ENCODE measurements around the gene RAI14. TPM values are rescaled to one million over a fixed set of nuclear protein-coding genes. Genes with fewer than 3 reads are reported as not detected.

RAI14 gene
- total RNA-seq, result 177 to 287 TPM (median 260 TPM) in 3 replicates
- long read RNA-seq, full-length matches to known transcripts, result 192 of 237 reads
- long read RNA-seq, partial matches to known transcripts, result 22 of 237 reads
- long read RNA-seq, other reads (novel, unspliced or antisense), result 23 of 237 reads

- no peaks in the 10 kb centered on the region for H3K9me3 Mint-ChIP-seq (ENCODE audit: low read depth)
- H3K36me3 Mint-ChIP-seq (ENCODE audit: low read depth), result peaks cover 3% of the 10 kb centered on the region
- peaks cover 69% of the 10 kb centered on the region for H3K4me1 Mint-ChIP-seq (ENCODE audit: low read depth)
- TF ChIP-seq CTCF (IDR thresholded peaks at IDR 0.05), result peak; percentile 52
- DNase-seq (ENCODE audit: low spot score), result peak; percentile 92
- H3K4me3 Mint-ChIP-seq (ENCODE audit: unreplicated experiment), result peak within 1 kb of the TSS; percentile 94
- peak within 1 kb of the TSS; percentile 93 for H3K27ac Mint-ChIP-seq (ENCODE audit: unreplicated experiment)
- H3K27me3 Mint-ChIP-seq (ENCODE audit: low read depth), result no peaks in the 10 kb centered on the region
Observed at GRCh38 chr5:34656001-34656699, at the start of gene RAI14. TSS of gene RAI14 (plus strand) at chr5:34656328. CDS start at chr5:34686920, 30,592 bp downstream.

- Mint-ChIP-seq H3K36me3 (ENCODE audit: low read depth) (no peaks in the 10 kb centered on the region), H3K27me3 (ENCODE audit: low read depth) (no peaks in the 10 kb centered on the region), H3K4me1 (ENCODE audit: low read depth) (peaks cover 40% of the 10 kb centered on the region), H3K27ac (ENCODE audit: unreplicated experiment) (peak overlapping the region; percentile 97), H3K4me3 (ENCODE audit: unreplicated experiment) (no peak overlapping the region), H3K9me3 (ENCODE audit: low read depth) (no peaks in the 10 kb centered on the region)
- no peak for TF ChIP-seq CTCF (IDR thresholded peaks at IDR 0.05)
- no peak for DNase-seq (ENCODE audit: low spot score)
Observed at GRCh38 chr5:34608368-34608767, 47.8 kb upstream of the RAI14 start.

GRCh38 chr5:34608859-34609648, 47.1 kb upstream of the RAI14 start:
- no peak for TF ChIP-seq CTCF (IDR thresholded peaks at IDR 0.05)
- Mint-ChIP-seq H3K9me3 (ENCODE audit: low read depth) (no peaks in the 10 kb centered on the region), H3K27ac (ENCODE audit: unreplicated experiment) (peak overlapping the region; percentile 97), H3K4me3 (ENCODE audit: unreplicated experiment) (no peak overlapping the region), H3K4me1 (ENCODE audit: low read depth) (peaks cover 40% of the 10 kb centered on the region), H3K36me3 (ENCODE audit: low read depth) (no peaks in the 10 kb centered on the region), H3K27me3 (ENCODE audit: low read depth) (no peaks in the 10 kb centered on the region)
- DNase-seq (ENCODE audit: low spot score), result no peak

- no peak overlapping the region for H3K4me3 Mint-ChIP-seq (ENCODE audit: unreplicated experiment)
- no peak for DNase-seq (ENCODE audit: low spot score)
- no peaks in the 10 kb centered on the region for H3K27me3 Mint-ChIP-seq (ENCODE audit: low read depth)
- H3K9me3 Mint-ChIP-seq (ENCODE audit: low read depth), result no peaks in the 10 kb centered on the region
- TF ChIP-seq CTCF (IDR thresholded peaks at IDR 0.05), result no peak
- H3K36me3 Mint-ChIP-seq (ENCODE audit: low read depth), result no peaks in the 10 kb centered on the region
- H3K27ac Mint-ChIP-seq (ENCODE audit: unreplicated experiment), result peak overlapping the region; percentile 97
- H3K4me1 Mint-ChIP-seq (ENCODE audit: low read depth), result peaks cover 40% of the 10 kb centered on the region
Observed at GRCh38 chr5:34609951-34610441, 46.1 kb upstream of the RAI14 start.

- H3K27me3 Mint-ChIP-seq (ENCODE audit: low read depth), result no peaks in the 10 kb centered on the region
- H3K27ac Mint-ChIP-seq (ENCODE audit: unreplicated experiment), result peak overlapping the region; percentile 97
- peak overlapping the region; percentile 3 for H3K4me3 Mint-ChIP-seq (ENCODE audit: unreplicated experiment)
- no peaks in the 10 kb centered on the region for H3K36me3 Mint-ChIP-seq (ENCODE audit: low read depth)
- no peak for TF ChIP-seq CTCF (IDR thresholded peaks at IDR 0.05)
- H3K4me1 Mint-ChIP-seq (ENCODE audit: low read depth), result peaks cover 40% of the 10 kb centered on the region
- no peak for DNase-seq (ENCODE audit: low spot score)
- no peaks in the 10 kb centered on the region for H3K9me3 Mint-ChIP-seq (ENCODE audit: low read depth)
Observed at GRCh38 chr5:34610546-34610945, 45.6 kb upstream of the RAI14 start.
